Measurements from ENCODE around the gene CAB39L.

The CAB39L gene

DNA sequence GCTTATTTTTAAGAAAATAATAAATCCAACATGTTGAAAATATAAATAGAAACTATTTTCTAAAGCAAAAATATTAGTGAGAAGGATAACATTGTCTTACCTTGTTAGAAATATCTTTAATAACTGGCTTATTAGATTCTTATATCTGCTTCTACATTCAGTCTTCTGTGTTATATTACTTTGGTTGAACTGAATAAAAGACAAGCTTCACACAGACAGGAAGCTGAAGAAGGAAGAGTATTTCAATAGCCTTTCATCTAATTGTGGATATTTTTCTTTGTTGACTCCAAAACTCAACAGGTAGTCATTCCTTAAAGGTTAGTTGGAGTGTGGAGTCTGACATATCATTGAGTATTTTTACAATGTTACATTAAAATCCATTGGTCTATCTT is 11.1 kb upstream of the CAB39L start:
- no peak overlapping the region for H3K4me3 ChIP-seq (ENCODE audit: low read length)
- no peak overlapping the region for H3K4me2 ChIP-seq (ENCODE audit: low read length)
- H3K27me3 ChIP-seq (ENCODE audit: control insufficient read depth, insufficient read depth, low read length) = no peaks in the 10 kb centered on the region
- no peaks in the 10 kb centered on the region for H3K9me3 ChIP-seq (replicated peaks; ENCODE audit: low read length)
- no peak overlapping the region for H3K9ac ChIP-seq (ENCODE audit: low read depth, low read length)
- no peaks in the 10 kb centered on the region for H3K36me3 ChIP-seq (ENCODE audit: insufficient read depth, low read length)
- H3K4me1 ChIP-seq (ENCODE audit: control insufficient read depth, insufficient read depth, low read length) = peaks cover 17% of the 10 kb centered on the region

DNA sequence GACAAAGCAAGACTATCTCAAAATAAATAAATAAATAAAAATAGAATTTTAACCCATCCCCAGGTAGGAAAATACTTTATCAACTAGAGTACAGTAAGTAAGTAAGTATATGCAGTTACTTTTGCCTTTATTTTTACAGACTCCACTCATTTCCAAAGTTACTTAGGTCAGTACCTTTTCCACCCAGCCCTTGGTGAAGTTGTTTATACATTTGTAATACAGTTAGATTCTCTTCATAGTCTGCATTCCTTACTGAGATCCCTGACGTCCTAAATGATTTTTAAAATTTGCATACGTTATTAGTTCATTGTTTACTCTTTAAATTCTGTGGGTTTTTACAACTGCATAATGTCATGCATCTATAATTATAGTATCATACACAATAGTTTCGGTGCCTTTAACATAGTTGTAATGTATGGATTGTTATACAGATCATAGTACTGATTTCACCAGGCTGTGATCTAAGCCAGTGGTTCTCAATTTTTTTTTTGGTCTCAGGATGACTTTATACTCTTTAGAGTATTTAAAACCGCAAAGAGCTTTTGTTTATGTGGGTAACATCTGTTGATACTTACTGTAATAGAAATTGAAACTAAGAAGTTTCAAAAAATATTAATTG is 10.6 kb upstream of the CAB39L start:
- Histone ChIP-seq H3K27me3 (ENCODE audit: control insufficient read depth, insufficient read depth, low read length) (no peaks in the 10 kb centered on the region), H3K4me1 (ENCODE audit: control insufficient read depth, insufficient read depth, low read length) (peaks cover 17% of the 10 kb centered on the region), H3K36me3 (ENCODE audit: insufficient read depth, low read length) (no peaks in the 10 kb centered on the region), H3K4me2 (ENCODE audit: low read length) (no peak overlapping the region), H3K4me3 (ENCODE audit: low read length) (no peak overlapping the region), H3K9me3 (replicated peaks; ENCODE audit: low read length) (no peaks in the 10 kb centered on the region), H3K9ac (ENCODE audit: low read depth, low read length) (no peak overlapping the region)

DNA sequence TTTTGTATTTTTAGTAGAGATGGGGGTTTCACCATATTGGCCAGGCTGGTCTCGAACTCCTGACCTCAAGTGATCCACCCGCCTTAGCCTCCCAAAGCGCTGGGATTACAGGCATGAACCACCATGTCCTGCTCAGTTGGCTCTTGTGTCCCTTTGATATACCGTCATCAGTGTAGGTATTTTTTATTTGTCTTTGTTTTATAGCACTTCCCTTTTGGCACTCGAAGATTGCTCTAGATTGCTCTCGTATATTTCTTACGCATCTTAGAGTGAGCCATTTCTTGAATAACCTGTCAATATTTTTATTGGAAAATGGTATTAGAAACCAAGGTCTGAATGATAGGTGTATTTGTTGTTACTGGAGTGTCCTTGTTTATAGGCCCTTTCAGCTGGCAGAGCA is 9.6 kb upstream of the CAB39L start:
- H3K9ac ChIP-seq (ENCODE audit: low read depth, low read length) = no peak overlapping the region
- no peaks in the 10 kb centered on the region for H3K36me3 ChIP-seq (ENCODE audit: insufficient read depth, low read length)
- H3K4me2 ChIP-seq (ENCODE audit: low read length) = no peak overlapping the region
- H3K9me3 ChIP-seq (replicated peaks; ENCODE audit: low read length) = no peaks in the 10 kb centered on the region
- peaks cover 17% of the 10 kb centered on the region for H3K4me1 ChIP-seq (ENCODE audit: control insufficient read depth, insufficient read depth, low read length)
- no peak overlapping the region for H3K4me3 ChIP-seq (ENCODE audit: low read length)
- H3K27me3 ChIP-seq (ENCODE audit: control insufficient read depth, insufficient read depth, low read length) = no peaks in the 10 kb centered on the region

DNA sequence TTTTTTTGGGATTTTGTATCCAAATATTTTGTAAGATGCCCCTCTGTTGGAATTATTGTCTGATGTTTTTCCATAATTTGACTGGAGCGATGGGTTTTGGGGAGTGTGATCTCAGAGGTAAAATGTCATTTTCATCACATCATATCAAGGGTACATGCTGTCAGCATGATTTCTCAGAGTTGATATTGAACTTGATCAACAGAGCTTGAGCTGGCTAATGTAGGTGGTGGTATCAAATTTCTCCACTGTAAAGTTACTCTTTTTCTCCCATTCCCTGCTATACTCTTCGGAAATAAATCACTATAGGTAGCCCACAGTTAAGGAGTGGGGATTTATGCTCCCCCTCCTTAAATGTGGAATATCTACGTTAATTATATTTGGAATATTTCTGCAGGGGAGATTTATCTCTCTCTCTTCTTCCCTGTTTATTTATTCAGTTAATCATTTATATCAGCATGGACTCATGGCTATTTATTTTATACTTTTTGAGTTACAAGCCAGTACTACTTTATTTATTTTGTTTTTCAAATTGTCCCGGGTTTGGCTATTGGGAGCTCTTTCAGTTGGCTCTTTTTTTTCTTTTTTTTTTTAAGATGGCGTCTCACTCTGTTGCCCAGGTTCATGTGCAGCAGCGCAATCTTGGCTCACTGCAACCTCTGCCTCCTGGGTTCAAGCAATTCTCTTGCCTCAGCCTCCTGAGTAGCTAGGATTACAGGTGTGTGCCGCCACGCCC is 9.0 kb upstream of the CAB39L start:
- Histone ChIP-seq H3K27me3 (ENCODE audit: control insufficient read depth, insufficient read depth, low read length) (no peaks in the 10 kb centered on the region), H3K36me3 (ENCODE audit: insufficient read depth, low read length) (no peaks in the 10 kb centered on the region), H3K4me1 (ENCODE audit: control insufficient read depth, insufficient read depth, low read length) (peaks cover 17% of the 10 kb centered on the region), H3K9ac (ENCODE audit: low read depth, low read length) (no peak overlapping the region), H3K4me3 (ENCODE audit: low read length) (no peak overlapping the region), H3K9me3 (replicated peaks; ENCODE audit: low read length) (no peaks in the 10 kb centered on the region), H3K4me2 (ENCODE audit: low read length) (no peak overlapping the region)

DNA sequence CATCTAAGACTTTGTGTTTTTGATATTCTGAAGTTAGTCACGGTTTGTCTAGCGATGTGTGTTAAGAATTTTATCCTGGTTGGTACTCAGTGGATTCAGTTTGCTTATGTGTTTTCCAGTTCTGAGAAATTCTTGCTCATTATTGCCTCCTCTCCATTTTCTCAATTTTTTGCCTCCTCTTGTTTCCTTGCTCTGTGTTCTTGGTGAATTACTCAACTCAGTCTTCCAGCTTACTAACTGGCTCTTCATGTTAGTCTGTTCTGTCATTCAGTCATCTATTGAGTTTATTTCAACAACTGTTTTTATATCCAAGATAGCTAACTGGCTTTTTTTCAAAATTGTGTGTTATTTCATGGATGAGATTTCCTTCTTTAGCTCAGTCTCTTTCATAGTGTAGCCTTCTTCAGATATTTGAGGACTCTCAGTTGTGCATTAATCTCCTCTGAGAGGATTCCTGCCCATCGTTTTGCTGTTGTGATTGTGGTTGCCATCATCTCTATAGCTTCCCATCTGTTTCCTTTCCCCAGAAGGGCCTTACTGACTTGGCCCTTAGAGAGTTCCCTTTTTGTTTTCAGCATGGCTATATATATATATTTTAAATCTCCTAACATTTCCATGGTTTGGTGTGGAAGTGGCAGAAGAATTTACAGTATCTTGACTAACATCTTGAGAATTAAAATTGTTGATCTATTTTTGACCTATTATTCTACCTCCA is 6.4 kb upstream of the CAB39L start:
- H3K4me1 ChIP-seq (ENCODE audit: control insufficient read depth, insufficient read depth, low read length) = peaks cover 2% of the 10 kb centered on the region
- H3K27me3 ChIP-seq (ENCODE audit: control insufficient read depth, insufficient read depth, low read length) = no peaks in the 10 kb centered on the region
- H3K9me3 ChIP-seq (replicated peaks; ENCODE audit: low read length) = no peaks in the 10 kb centered on the region
- no peak overlapping the region for H3K9ac ChIP-seq (ENCODE audit: low read depth, low read length)
- H3K4me3 ChIP-seq (ENCODE audit: low read length) = no peak overlapping the region
- H3K4me2 ChIP-seq (ENCODE audit: low read length) = no peak overlapping the region
- H3K36me3 ChIP-seq (ENCODE audit: insufficient read depth, low read length) = no peaks in the 10 kb centered on the region

DNA sequence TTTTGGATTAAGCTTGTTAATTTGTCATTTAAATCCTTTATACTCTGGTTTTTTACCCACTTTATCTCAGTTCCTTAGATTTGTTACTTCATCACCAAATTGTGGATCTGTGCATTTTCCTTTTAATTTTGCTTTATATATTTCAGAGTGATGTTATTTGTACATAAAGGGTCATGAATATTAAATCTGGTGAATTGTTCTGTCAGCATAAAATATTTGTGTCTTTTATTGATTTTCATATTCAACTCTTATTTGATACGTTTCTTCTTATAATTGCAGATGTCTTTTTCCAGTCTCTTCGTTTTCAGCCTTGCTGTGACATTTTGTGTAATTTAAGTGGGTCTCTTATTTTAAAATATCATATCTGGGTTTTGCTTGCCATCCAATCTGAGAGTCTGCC is 4.9 kb upstream of the CAB39L start:
- no peak overlapping the region for H3K4me2 ChIP-seq (ENCODE audit: low read length)
- H3K36me3 ChIP-seq (ENCODE audit: insufficient read depth, low read length) = no peaks in the 10 kb centered on the region
- peaks cover 5% of the 10 kb centered on the region for H3K4me1 ChIP-seq (ENCODE audit: control insufficient read depth, insufficient read depth, low read length)
- no peak overlapping the region for H3K4me3 ChIP-seq (ENCODE audit: low read length)
- no peaks in the 10 kb centered on the region for H3K9me3 ChIP-seq (replicated peaks; ENCODE audit: low read length)
- H3K27me3 ChIP-seq (ENCODE audit: control insufficient read depth, insufficient read depth, low read length) = no peaks in the 10 kb centered on the region
- H3K9ac ChIP-seq (ENCODE audit: low read depth, low read length) = no peak overlapping the region

DNA sequence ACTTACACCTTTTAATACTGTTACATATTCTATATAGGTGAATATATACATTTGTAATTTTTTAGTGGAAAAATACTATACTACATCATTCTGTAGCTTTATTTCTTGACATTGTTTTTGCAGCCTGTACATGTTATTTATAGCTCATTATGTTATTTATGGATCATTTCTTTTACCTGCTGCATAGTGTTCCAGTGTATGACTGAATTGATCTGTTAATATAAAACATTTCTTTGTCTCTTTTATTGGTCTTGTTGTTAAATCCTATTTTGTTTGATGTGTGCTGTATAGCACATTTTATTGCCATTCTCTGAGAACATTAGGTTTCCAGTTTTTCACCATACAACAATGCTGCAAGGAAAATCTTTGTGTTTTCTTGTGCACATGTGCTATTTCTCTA is 2.6 kb upstream of the CAB39L start:
- no peak overlapping the region for H3K4me3 ChIP-seq (ENCODE audit: low read length)
- peaks cover 10% of the 10 kb centered on the region for H3K4me1 ChIP-seq (ENCODE audit: control insufficient read depth, insufficient read depth, low read length)
- H3K4me2 ChIP-seq (ENCODE audit: low read length) = no peak overlapping the region

DNA sequence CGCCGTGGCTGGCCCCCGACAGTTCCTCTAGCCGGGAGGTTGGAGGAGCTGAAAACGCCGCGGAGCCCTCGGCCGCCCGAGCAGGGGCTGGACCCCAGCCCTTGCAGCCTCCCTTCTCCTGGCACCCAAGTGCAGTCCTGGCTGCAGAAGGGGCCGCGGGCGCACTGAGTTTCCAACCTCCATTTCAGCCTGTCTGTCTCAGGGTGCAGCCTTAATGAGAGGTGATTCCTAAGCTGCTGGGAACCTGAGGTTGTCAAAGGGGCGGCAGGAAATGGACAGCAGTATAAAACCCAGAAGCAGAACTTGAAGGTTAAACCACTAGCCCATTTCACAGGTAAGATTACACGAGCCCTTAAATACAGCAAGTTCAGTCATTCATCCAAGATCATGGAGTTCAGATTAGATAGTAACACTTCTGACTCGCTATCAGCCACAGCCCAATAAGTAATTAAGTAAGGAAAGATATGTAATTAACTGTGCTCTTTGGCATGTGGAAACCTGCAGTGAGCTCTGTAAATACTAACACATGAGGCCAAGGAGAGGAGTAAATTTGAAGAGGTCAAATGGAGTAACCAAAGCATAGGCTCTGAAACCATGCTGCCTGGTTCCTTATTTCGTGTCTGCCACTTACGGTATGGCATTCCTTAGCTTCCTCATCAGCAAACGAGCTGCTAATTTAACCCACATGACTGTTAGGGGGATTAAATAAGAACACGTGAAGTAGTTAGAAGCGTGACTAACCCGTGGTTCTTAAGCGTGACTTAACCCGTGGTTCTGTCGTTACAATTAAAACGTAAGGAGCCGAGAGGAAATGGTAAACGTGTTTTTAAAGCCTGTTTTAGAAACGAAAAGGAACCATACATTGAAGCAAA is 896 bp upstream of the CAB39L start:
- Histone ChIP-seq H3K4me3 (ENCODE audit: low read length) (peak overlapping the region; percentile 87), H3K9ac (ENCODE audit: low read depth, low read length) (peak overlapping the region; percentile 76), H3K9me3 (replicated peaks; ENCODE audit: low read length) (no peaks in the 10 kb centered on the region), H3K36me3 (ENCODE audit: insufficient read depth, low read length) (no peaks in the 10 kb centered on the region), H3K4me2 (ENCODE audit: low read length) (peak overlapping the region; percentile 91), H3K4me1 (ENCODE audit: control insufficient read depth, insufficient read depth, low read length) (peaks cover 10% of the 10 kb centered on the region), H3K27me3 (ENCODE audit: control insufficient read depth, insufficient read depth, low read length) (no peaks in the 10 kb centered on the region)

More for the DNA sequence above, 2.6 kb upstream of the CAB39L start:
- no peaks in the 10 kb centered on the region for H3K9me3 ChIP-seq (replicated peaks; ENCODE audit: low read length)
- no peaks in the 10 kb centered on the region for H3K27me3 ChIP-seq (ENCODE audit: control insufficient read depth, insufficient read depth, low read length)
- H3K36me3 ChIP-seq (ENCODE audit: insufficient read depth, low read length) = no peaks in the 10 kb centered on the region
- no peak overlapping the region for H3K9ac ChIP-seq (ENCODE audit: low read depth, low read length)

DNA sequence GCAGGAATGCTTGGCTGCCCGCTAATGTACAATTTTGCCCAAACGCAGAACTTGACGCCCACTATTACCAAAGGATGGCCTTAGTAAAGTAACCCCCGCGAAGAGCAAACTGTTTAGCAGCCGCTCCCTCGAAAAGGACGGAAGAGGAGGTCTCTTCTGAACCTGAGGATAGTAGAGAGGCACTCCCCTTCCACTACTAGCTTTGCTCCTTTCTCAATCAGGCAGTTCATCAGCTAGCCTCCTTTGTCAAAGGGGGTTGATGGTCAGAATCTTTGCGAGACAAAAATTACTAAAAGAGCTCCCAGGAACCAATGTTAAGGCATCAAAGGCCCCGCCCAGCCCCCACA is 534 bp downstream of the CAB39L start:
- H3K9me3 ChIP-seq (replicated peaks; ENCODE audit: low read length) = no peaks in the 10 kb centered on the region
- peak overlapping the region; percentile 82 for H3K4me2 ChIP-seq (ENCODE audit: low read length)
- peaks cover 10% of the 10 kb centered on the region for H3K4me1 ChIP-seq (ENCODE audit: control insufficient read depth, insufficient read depth, low read length)
- peak overlapping the region; percentile 87 for H3K4me3 ChIP-seq (ENCODE audit: low read length)
- H3K27me3 ChIP-seq (ENCODE audit: control insufficient read depth, insufficient read depth, low read length) = no peaks in the 10 kb centered on the region
- H3K36me3 ChIP-seq (ENCODE audit: insufficient read depth, low read length) = no peaks in the 10 kb centered on the region
- H3K9ac ChIP-seq (ENCODE audit: low read depth, low read length) = peak overlapping the region; percentile 88

DNA sequence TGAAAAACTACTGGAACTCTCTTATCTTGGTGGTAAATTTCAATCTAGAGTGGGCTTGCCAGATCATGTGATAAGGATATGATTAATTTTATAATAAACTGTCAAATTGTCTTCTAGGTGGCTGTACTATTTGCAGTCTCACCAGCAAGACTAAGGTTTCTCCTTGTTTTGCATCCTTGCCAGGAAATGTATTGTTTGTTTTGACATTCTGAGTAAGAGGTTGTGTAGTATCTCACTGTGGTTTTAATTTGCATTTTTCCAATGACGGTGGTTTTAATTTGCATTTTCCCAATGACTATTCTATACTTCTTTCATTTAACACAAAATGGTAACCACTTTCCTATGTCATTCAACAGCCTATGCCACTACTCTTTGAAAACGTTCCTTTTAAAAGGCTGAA is 2.0 kb downstream of the CAB39L start:
- Histone ChIP-seq H3K4me2 (ENCODE audit: low read length) (no peak overlapping the region), H3K4me3 (ENCODE audit: low read length) (no peak overlapping the region), H3K4me1 (ENCODE audit: control insufficient read depth, insufficient read depth, low read length) (peaks cover 10% of the 10 kb centered on the region), H3K36me3 (ENCODE audit: insufficient read depth, low read length) (no peaks in the 10 kb centered on the region), H3K9ac (ENCODE audit: low read depth, low read length) (no peak overlapping the region), H3K9me3 (replicated peaks; ENCODE audit: low read length) (no peaks in the 10 kb centered on the region), H3K27me3 (ENCODE audit: control insufficient read depth, insufficient read depth, low read length) (no peaks in the 10 kb centered on the region)

DNA sequence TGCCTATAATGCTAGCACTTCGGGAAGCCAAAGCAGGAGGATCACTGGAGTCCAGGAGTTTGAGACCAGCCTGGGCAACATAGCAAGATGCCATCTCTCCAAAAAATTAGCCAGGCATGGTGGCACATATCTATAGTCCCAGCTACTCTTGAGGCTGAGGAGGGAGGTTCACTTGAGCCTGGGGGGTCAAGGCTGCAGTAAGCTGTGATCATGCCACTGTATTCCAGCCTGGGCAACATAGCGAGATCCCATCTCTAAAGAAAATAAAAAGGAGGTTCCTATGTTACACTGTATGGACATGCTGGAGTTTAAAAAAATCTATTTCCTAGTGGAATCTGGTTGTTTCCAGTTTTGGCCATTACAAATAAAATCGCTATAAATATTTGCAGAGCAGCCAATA is 2.6 kb downstream of the CAB39L start:
- Histone ChIP-seq H3K4me3 (ENCODE audit: low read length) (no peak overlapping the region), H3K4me1 (ENCODE audit: control insufficient read depth, insufficient read depth, low read length) (peaks cover 11% of the 10 kb centered on the region), H3K27me3 (ENCODE audit: control insufficient read depth, insufficient read depth, low read length) (no peaks in the 10 kb centered on the region), H3K4me2 (ENCODE audit: low read length) (no peak overlapping the region), H3K9me3 (replicated peaks; ENCODE audit: low read length) (no peaks in the 10 kb centered on the region), H3K9ac (ENCODE audit: low read depth, low read length) (no peak overlapping the region), H3K36me3 (ENCODE audit: insufficient read depth, low read length) (no peaks in the 10 kb centered on the region)
